Rectal smooth muscle tissue (tissue), 1 donor: ENCODE data around the gene IGSF21.

Experiments
- H3K27ac ChIP-seq: one replicate; pipeline ENCODE4 v1.7.0; 2013; ENCODE audit warnings: low read depth, low read length, inconsistent platforms
- H3K27me3 ChIP-seq: one replicate; pipeline ENCODE4 v1.7.0; 2013; ENCODE audit warnings: low read length; ENCODE audit not compliant: control insufficient read depth, insufficient read depth
- H3K36me3 ChIP-seq: one replicate; pipeline ENCODE4 v1.7.0; 2013; ENCODE audit warnings: low read length; ENCODE audit not compliant: control insufficient read depth, insufficient read depth
- H3K4me1 ChIP-seq: one replicate; pipeline ENCODE4 v1.7.0; 2013; ENCODE audit warnings: low read length; ENCODE audit not compliant: control insufficient read depth, insufficient read depth
- H3K4me3 ChIP-seq: one replicate; pipeline ENCODE4 v1.7.0; 2013; ENCODE audit warnings: low read length
- H3K9ac ChIP-seq: one replicate; pipeline ENCODE4 v1.7.0; 2013; ENCODE audit warnings: low read length

Gene IGSF21

DNA sequence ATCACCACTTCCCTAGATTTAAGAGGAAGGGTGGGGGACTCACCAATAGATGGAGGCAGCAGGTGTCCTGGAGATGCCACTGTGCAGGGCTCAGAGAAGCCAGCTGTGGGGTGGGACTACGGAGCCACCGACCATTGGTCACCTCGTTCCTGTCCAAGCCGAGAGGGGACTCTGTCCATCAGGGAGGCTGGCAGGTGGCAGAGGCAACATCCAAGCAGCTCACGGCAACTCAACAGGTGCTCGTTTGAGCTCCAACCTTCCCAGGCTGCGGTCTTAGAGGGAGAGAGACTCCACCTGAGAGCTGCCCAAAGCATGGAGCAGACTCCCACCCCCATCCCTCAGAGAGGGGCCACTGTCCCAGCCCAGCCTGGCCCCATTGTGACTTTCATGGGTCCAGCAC lies 71.4 kb downstream of the IGSF21 start:
- H3K4me1 ChIP-seq, result no peaks in the 10 kb centered on the region
- H3K4me3 ChIP-seq, result no peak overlapping the region
- H3K27ac ChIP-seq, result no peak overlapping the region
- no peak overlapping the region for H3K9ac ChIP-seq
- H3K27me3 ChIP-seq, result no peaks in the 10 kb centered on the region
- H3K36me3 ChIP-seq, result no peaks in the 10 kb centered on the region

- no peaks in the 10 kb centered on the region for H3K27me3 ChIP-seq
- no peak overlapping the region for H3K27ac ChIP-seq
Observed at GRCh38 chr1:18182398-18183160, 75.0 kb downstream of the IGSF21 start.

DNA sequence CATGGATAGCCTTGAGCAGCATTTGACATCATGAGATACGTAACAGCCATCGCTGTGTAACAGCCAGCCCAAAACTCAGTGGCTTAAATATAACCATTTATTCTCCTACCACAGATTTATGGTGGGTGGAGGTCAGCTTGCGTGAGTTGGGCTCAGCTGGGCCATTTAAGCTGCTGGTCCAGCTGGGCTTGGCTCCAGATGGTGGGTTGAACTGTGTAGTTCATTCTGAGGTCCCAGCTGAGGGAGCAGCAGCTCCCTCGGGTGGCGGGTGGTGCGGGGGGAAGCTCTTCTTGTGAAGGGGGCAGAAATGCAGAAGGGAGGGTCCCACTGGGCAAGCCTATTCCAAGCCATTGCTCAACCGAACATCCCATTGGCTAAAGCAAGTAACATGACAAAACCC lies 75.9 kb downstream of the IGSF21 start:
- Histone ChIP-seq H3K4me1 (no peaks in the 10 kb centered on the region), H3K27me3 (no peaks in the 10 kb centered on the region), H3K36me3 (no peaks in the 10 kb centered on the region), H3K4me3 (no peak overlapping the region), H3K27ac (no peak overlapping the region), H3K9ac (no peak overlapping the region)

More at GRCh38 chr1:18182398-18183160, 75.0 kb downstream of the IGSF21 start:
- no peak overlapping the region for H3K4me3 ChIP-seq
- no peaks in the 10 kb centered on the region for H3K36me3 ChIP-seq
- H3K9ac ChIP-seq, result no peak overlapping the region
- no peaks in the 10 kb centered on the region for H3K4me1 ChIP-seq

DNA sequence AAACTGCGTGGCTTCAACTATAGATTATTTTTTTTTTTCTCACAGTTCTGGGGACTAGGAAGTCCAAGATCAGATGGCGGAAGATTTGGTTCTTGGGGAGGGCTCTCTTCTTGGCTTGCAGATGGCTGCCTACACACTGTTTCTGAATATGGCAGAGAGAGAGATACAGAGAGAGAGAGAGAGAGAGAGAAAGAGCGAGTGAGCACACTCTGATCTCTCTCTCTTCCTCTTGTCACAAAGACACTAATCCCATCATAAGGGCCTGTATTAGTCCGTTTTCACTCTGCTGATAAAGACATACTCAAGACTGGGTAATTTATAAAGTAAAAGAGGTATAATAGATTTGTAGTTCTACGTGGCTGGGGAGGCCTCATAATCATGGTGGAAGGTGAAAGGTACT lies 79.5 kb downstream of the IGSF21 start:
- Histone ChIP-seq H3K27me3 (no peaks in the 10 kb centered on the region), H3K4me1 (no peaks in the 10 kb centered on the region)

GRCh38 chr1:18188820-18189517 lies 81.4 kb downstream of the IGSF21 start:
- Histone ChIP-seq H3K9ac (no peak overlapping the region), H3K4me3 (no peak overlapping the region), H3K4me1 (no peaks in the 10 kb centered on the region), H3K27ac (no peak overlapping the region), H3K27me3 (no peaks in the 10 kb centered on the region), H3K36me3 (no peaks in the 10 kb centered on the region)

More for the DNA sequence above, 79.5 kb downstream of the IGSF21 start:
- Histone ChIP-seq H3K36me3 (no peaks in the 10 kb centered on the region), H3K27ac (no peak overlapping the region), H3K4me3 (no peak overlapping the region), H3K9ac (no peak overlapping the region)

DNA sequence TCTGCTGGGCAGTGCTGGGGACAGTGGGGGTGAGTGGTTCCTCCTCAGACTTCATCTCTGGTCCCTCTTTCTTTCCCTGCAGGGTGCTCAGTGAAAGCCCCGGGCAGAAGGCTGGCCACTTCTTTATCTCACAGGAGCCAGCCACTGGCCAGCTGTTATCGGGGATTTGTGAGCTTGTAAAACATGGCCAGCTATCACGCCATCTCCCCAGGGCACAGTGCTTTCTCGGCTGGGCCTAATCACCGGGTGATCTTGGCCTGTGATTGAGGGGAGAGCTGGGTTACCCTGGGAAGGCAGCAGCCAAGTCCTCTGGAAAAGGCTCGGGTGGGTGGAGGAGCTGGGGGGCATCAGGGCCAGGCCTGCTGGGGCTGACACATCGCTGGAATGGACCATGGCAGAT lies 83.0 kb downstream of the IGSF21 start:
- Histone ChIP-seq H3K9ac (no peak overlapping the region), H3K36me3 (no peaks in the 10 kb centered on the region), H3K27ac (no peak overlapping the region), H3K4me3 (no peak overlapping the region), H3K27me3 (no peaks in the 10 kb centered on the region), H3K4me1 (no peaks in the 10 kb centered on the region)

- no peak overlapping the region for H3K9ac ChIP-seq
Observed at GRCh38 chr1:18191037-18191436, 83.4 kb downstream of the IGSF21 start.

GRCh38 chr1:18191481-18192155 lies 84.0 kb downstream of the IGSF21 start:
- H3K27ac ChIP-seq, result no peak overlapping the region
- H3K4me1 ChIP-seq, result no peaks in the 10 kb centered on the region
- H3K27me3 ChIP-seq, result no peaks in the 10 kb centered on the region
- no peaks in the 10 kb centered on the region for H3K36me3 ChIP-seq
- no peak overlapping the region for H3K4me3 ChIP-seq
- H3K9ac ChIP-seq, result no peak overlapping the region

More at GRCh38 chr1:18191037-18191436, 83.4 kb downstream of the IGSF21 start:
- Histone ChIP-seq H3K4me1 (no peaks in the 10 kb centered on the region), H3K27ac (no peak overlapping the region), H3K4me3 (no peak overlapping the region), H3K36me3 (no peaks in the 10 kb centered on the region), H3K27me3 (no peaks in the 10 kb centered on the region)

GRCh38 chr1:18192182-18192581 lies 84.6 kb downstream of the IGSF21 start:
- H3K27me3 ChIP-seq, result no peaks in the 10 kb centered on the region
- H3K36me3 ChIP-seq, result no peaks in the 10 kb centered on the region
- H3K4me3 ChIP-seq, result no peak overlapping the region
- no peaks in the 10 kb centered on the region for H3K4me1 ChIP-seq
- no peak overlapping the region for H3K9ac ChIP-seq
- no peak overlapping the region for H3K27ac ChIP-seq

DNA sequence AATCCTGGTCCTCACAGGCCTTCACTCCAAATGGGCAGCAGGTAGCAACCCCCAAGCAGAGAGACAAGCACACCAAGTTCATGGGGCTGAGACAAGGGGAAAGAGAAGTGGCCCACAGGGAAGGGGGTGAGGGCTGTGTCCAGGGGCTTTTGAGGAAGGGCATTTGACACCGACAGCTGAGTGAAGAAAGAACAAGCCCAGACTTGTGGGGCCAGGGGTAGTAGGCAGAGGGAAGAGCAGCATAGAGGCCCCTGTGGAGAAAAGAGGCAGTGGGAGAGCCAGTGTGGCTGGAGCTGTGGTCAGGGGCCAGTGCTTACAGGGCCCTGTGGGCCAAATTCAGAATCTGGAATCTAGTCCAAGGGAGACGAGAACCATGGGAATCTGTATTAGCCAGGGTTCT lies 85.4 kb downstream of the IGSF21 start:
- no peaks in the 10 kb centered on the region for H3K4me1 ChIP-seq
- no peak overlapping the region for H3K27ac ChIP-seq
- no peaks in the 10 kb centered on the region for H3K36me3 ChIP-seq
- H3K27me3 ChIP-seq, result no peaks in the 10 kb centered on the region
- H3K4me3 ChIP-seq, result no peak overlapping the region
- no peak overlapping the region for H3K9ac ChIP-seq

GRCh38 chr1:18197299-18197698 lies 89.7 kb downstream of the IGSF21 start:
- Histone ChIP-seq H3K9ac (no peak overlapping the region), H3K4me1 (no peaks in the 10 kb centered on the region), H3K36me3 (no peaks in the 10 kb centered on the region), H3K27me3 (peaks cover 5% of the 10 kb centered on the region), H3K27ac (no peak overlapping the region), H3K4me3 (no peak overlapping the region)

DNA sequence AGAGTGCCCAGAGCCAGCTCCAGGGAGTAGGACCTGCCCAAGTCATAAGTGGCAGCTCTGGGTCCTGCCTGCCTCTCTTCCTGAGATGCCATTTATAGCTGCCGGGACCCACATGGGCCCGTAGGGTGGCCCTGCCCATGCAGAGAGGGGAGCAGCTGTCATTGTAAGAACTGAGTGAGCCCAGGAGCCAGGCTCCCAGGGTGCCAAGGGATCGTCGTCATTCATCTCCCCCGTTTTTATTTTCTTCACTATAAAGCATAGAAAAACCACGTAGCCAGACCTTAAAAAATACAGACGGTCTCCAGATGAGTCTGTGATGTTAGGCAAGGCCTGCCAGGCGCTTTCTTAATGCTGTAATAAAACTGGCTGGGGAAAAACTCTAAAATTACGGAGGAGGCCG lies 90.7 kb downstream of the IGSF21 start:
- Histone ChIP-seq H3K9ac (no peak overlapping the region), H3K27me3 (peaks cover 5% of the 10 kb centered on the region), H3K36me3 (no peaks in the 10 kb centered on the region), H3K4me1 (no peaks in the 10 kb centered on the region), H3K27ac (no peak overlapping the region), H3K4me3 (no peak overlapping the region)
